Stimulated activated CD8-positive, alpha-beta memory T cell treated with anti-CD3 and anti-CD28 coated beads, Interleukin-12 subunit alpha, Interleukin-12 subunit beta, amount 100 ng/mL, for 4 hours (primary cell): ENCODE measurements around the gene ARFGEF3.
A peak's percentile ranks its signal among the peaks of the same experiment; 100 is the strongest.

Experiments used
- DNase-seq: peaks from one replicate; pipeline ENCODE4 v3.0.0-alpha.2; 2020; ENCODE audit warnings: low read depth

The ARFGEF3 gene

DNA sequence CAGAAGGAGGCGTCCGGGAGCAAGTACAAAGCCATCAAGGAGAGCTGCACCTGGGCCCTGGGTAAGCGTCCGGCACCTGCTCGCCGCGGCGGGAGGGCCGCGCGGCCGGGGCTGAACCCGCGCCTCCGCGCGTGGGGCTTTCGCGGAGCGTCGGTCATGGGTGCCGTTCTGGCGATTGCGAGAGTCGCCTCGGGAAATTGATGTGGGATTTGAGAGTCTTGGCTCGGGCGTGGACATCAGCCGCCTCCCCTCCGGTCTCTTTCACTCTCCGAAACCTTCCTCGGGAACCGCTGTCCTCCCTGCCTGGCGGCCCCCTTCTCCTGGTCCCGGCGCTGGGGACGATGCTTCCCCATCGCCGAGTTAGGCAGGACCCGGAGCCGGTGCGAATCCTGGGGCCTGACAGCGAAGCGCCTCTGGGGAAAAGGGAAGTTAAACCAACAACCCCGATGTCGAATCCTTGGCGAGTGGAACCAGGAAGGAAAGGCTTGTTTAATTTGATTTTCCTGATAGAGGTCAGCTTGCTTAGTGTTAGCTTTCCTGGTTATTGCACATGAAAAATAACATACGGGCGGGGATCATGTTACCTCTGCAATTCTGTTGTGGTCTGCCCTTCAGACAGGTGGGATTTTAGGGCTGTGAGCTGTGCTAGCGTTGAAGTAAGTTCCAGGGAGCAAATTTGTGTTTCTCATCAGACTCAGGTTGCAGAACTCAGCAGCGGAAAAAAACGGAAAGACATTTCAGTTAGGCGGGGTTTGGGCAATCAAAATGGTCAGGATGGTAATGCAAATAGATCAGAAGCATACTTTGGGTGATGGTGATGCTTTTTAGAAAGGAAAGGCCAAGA lies 594 bp downstream of the ARFGEF3 start:
- DNase-seq = peak; percentile 1

GRCh38 chr6:138162955-138163575 lies 1.3 kb downstream of the ARFGEF3 start:
- no peak for DNase-seq

DNA sequence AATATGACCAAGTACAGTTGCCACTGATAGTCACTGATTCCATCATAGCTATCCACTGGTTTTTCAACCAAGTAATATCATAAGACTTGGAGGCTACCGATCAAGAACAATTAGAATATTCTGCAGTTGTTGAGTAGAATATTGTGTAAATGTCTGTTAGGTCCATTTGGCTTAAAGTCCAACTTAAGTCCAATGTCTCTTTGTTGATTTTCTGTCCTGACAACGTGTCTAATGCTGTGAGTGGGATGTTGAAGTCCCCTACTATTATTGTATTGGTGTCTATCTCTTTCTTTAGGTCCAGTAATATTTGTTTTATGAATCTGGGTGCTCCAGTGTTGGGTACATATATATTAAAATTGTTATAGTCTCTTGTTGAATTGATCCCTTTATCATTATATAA lies 13.9 kb downstream of the ARFGEF3 start:
- DNase-seq = no peak

GRCh38 chr6:138176652-138177232 lies 15.0 kb downstream of the ARFGEF3 start:
- DNase-seq = no peak

- DNase-seq = no peak
These were observed 21.4 kb downstream of the ARFGEF3 start for GRCh38 chr6:138182939-138183789.

DNA sequence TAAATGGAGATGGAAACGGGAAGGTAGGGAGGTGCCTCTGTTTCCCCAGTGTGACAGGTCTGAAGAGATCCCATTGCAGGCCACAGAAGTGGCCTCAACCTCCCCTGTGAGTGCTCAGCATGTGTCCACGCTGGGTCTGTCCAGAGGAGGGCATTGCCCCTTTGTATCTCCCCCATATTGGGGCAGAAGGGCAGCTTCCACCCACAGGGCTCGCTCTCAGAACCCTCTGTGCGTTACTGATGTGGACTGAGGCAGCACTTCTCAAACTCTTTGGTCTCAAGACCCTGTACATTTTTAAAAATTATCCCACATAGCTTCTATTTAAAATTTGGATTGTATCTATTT lies 22.0 kb downstream of the ARFGEF3 start:
- DNase-seq = no peak

- no peak for DNase-seq
These were observed 22.5 kb downstream of the ARFGEF3 start for GRCh38 chr6:138184230-138184629.

DNA sequence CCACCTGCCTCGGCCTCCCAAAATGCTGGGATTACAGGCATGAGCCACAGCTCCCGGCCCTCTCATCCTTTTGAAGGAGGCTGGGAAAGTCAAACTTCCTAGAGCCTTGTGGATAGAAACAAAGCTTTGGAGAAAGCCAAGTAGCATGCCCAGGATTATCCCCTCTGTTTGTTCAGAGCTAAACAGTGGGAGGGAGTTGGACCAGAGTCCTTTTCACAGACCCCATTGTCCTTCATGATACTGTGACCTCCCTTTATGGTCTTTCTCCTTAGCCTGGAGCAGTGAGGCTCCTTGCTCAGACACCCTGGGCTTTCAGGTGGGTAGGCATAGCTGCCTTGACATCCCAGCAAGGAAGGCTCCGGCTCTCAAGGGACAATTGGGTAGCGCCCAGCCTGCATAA lies 25.4 kb downstream of the ARFGEF3 start:
- DNase-seq = no peak

DNA sequence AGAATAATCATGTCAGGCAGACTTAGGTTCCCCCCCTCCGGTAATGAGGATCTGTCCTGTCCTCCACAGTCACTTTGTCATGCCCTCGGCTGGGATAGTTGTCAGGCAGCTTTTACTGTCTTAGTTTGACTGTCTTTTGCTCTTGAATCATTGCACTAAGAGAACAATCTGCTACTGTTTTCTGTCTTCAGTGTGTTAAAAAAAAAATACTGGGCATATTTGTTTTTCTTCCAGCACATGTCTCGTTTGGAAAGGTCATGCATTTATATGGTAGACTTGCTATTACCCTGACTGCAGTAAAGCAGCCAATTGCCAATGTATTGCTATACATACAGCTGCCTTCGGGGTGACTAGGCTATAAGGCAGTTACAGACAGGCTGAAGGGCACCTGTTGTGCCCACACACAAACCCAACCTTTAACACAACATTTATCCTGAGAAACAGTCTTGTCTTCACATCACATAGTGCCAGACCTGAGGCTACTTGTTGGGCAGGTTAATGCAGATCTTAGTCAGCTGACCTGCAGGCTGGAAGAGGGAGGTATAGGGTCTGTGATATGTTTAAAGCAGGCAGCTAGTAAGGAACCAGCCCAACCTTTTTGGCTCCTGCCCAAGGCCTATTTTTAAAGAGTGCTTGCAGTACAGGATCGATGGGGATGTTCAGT lies 26.7 kb downstream of the ARFGEF3 start:
- DNase-seq = no peak

DNA sequence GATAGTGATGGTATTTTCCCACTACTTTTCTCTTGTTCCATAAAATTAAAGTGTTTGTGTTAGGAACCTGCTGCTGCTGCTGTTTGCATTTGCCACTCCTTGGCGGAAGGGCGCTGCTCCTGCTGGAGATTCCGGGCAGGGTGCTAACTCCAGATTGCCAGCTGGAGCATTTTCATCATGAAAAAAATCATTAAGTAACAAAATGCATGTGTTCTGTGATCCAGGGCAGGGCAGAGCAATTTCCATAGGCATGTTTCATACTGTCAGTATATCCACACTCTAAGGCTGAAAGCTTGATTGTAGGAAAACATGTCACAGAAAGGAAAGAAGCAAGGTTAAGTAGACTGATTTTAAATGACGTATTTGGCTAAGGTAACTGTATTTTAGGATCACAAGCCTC lies 32.5 kb downstream of the ARFGEF3 start:
- DNase-seq = no peak

DNA sequence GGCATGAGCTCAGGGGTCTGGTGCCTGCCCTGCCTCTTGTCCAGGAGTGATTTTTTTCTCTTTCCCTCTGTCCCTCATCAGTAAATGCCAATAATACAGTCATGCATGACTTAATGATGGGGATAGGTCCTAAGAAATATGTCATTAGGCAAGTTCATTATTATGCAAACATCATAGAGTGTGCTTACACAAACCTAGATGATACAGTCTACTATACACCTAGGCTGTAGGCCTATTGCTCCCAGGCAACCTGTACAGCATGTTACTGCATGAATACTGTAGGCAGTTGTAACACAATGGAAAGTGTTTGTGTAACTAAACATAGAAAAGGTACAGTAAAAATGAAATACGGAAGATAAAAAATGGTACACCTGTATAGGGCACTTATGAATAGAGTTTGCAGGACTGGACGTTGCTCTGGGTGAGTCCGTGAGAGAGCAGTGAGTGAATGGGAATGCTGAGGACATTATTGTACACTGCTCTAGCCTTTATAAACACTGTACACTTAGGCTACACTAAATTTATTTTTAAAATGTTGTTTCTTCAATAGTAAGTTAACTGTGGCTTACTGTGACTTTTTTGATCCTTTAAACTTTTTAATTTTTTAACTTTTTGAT lies 34.5 kb downstream of the ARFGEF3 start:
- no peak for DNase-seq

DNA sequence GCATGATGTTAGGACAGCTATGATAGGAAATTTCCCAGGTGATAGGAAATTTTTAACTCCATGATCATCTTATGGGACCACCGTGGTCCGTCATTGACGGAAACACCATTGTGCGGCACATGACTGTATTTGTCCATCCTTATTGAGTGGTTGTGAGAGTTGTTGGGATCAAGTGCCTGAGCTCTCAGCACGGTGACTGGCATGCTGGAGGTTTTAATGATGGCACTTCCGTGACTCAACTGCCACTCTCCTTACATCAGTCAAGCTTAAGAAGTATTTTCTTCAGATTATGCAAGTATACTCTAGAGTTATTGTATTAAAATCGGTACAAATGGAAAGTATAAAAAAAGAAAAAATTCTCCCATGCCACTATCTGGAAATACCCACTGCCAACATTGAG lies 35.8 kb downstream of the ARFGEF3 start:
- DNase-seq = no peak

- DNase-seq = no peak
These were observed 36.8 kb downstream of the ARFGEF3 start for GRCh38 chr6:138198430-138199091.

- no peak for DNase-seq
These were observed 40.1 kb downstream of the ARFGEF3 start for GRCh38 chr6:138201836-138202235.

DNA sequence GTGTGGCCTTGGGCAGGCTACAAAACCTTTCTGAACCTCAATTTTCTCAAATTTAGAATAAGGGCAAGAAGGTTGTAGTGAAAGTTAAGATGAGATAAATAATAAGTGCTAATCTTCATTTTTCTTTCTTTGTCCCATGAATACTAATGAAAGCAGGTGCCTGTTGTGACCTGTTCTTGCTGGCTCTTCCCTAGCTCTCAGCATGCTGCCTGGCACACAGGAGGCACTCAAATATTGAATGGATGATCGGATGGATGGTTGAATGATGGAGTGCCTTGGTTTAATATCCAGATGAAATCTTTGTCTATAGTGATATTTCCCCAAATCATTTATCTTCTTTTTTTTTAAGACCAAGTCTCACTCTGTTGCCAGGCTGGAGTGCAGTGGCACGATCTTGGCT lies 41.6 kb downstream of the ARFGEF3 start:
- DNase-seq = no peak

DNA sequence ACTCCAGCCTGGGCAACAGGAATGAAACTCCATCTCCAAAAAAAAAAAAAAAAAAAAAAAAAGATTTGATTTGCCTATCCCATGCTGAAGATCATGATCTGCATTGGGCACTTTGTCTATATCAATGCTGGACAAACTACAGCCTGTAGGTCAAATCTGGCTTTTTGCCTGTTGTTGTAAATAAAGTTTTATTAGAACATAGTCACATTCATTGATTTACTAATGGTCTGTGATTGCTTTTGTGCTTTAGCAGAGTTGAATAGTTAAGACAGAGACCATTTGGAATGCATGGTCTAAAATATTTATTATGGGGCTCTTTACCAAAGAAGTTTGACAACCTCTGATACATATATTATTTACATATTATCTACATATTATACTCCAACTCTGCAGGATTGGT lies 42.6 kb downstream of the ARFGEF3 start:
- DNase-seq = no peak

GRCh38 chr6:138204792-138205384 lies 43.1 kb downstream of the ARFGEF3 start:
- DNase-seq = no peak

GRCh38 chr6:138205437-138206094 lies 43.8 kb downstream of the ARFGEF3 start:
- DNase-seq = no peak

GRCh38 chr6:138206862-138207261 lies 45.1 kb downstream of the ARFGEF3 start:
- no peak for DNase-seq

GRCh38 chr6:138211048-138211581 lies 49.4 kb downstream of the ARFGEF3 start:
- DNase-seq = no peak
